Adipose tissue (tissue), 3 donors: ENCODE results near the gene PRKD1. TPM values are rescaled to one million over a fixed set of nuclear protein-coding genes. Genes with fewer than 3 reads are reported as not detected.
"Not testable (repeated sequence)": the region's sequence is repeated elsewhere in the genome, so short reads cannot be mapped to it uniquely, and the experiment has no call there.

Experiments
- H3K27ac ChIP-seq: one replicate; pipeline ENCODE4 v1.5.1; 2013; ENCODE audit warnings: low read depth, low read length
- WGBS, 3 donors: extraction: QIAGEN DNeasy Blood & Tissue Kit; methylation state at CpG; one replicate each; pipeline ENCODE4 v1.1.7; 2013; 5-methylcytosine and 5-hydroxymethylcytosine counted together
- polyA plus RNA-seq, 3 donors: library from polyadenylated mRNA; stranded (reverse); fragments of 200-250 nt; gene quantifications; one replicate each; pipeline ENCODE4 v1.2.3, GENCODE V29; 2013
- donor health status: healthy with polysubstance abuse.
- donor health status: Bipolar disorder and iron deficiency.
- donor health status: healthy.

The PRKD1 gene
- polyA plus RNA-seq, 3 donors: 3.7 to 9.9 (median 5.4) TPM

GRCh38 chr14:29734732-29735131 is 192.9 kb downstream of the PRKD1 start:
- H3K27ac ChIP-seq: no peak overlapping the region
- 73 to 86% (median 81%) methylated on average over 1 of the region's 1 CpG for WGBS, 3 donors

GRCh38 chr14:29726560-29727331 is 200.9 kb downstream of the PRKD1 start:
- 69 to 95% (median 82%) methylated on average over 3 to 4 of the region's 4 CpGs for WGBS, 3 donors
- H3K27ac ChIP-seq: not testable (repeated sequence)

GRCh38 chr14:29724991-29725390 is 202.7 kb downstream of the PRKD1 start:
- no peak overlapping the region for H3K27ac ChIP-seq
- WGBS, 3 donors: 40 to 71% (median 70%) methylated on average over 3 of the region's 3 CpGs

- 94 to 100% (median 100%) methylated on average over 1 of the region's 1 CpG for WGBS, 3 donors
- H3K27ac ChIP-seq: no peak overlapping the region
Observed at GRCh38 chr14:29722831-29723230, 204.8 kb downstream of the PRKD1 start.

GRCh38 chr14:29721586-29721985 is 206.1 kb downstream of the PRKD1 start:
- 59 to 61% (median 60%) methylated on average over 2 of the region's 2 CpGs for WGBS, 3 donors
- H3K27ac ChIP-seq: no peak overlapping the region

GRCh38 chr14:29717901-29718300 is 209.7 kb downstream of the PRKD1 start:
- no peak overlapping the region for H3K27ac ChIP-seq
- 67 to 90% (median 71%) methylated on average over 5 of the region's 5 CpGs for WGBS, 3 donors

- WGBS, 3 donors: 26 to 58% (median 42%) methylated on average over 1 of the region's 1 CpG
- no peak overlapping the region for H3K27ac ChIP-seq
Observed at GRCh38 chr14:29716150-29716549, 211.5 kb downstream of the PRKD1 start.

- WGBS, 3 donors: 97% methylated on average over 1 of the region's 1 CpG
Observed at GRCh38 chr14:29712601-29713000, 215.0 kb downstream of the PRKD1 start.

GRCh38 chr14:29710015-29710414 is 217.6 kb downstream of the PRKD1 start:
- 55 to 70% (median 68%) methylated on average over 2 of the region's 2 CpGs for WGBS, 3 donors
- no peak overlapping the region for H3K27ac ChIP-seq

More at GRCh38 chr14:29712601-29713000, 215.0 kb downstream of the PRKD1 start:
- H3K27ac ChIP-seq: no peak overlapping the region

- no peak overlapping the region for H3K27ac ChIP-seq
Observed at GRCh38 chr14:29709490-29709889, 218.2 kb downstream of the PRKD1 start.

GRCh38 chr14:29706700-29707099 is 220.9 kb downstream of the PRKD1 start:
- no peak overlapping the region for H3K27ac ChIP-seq
- WGBS, 3 donors: 90 to 97% (median 97%) methylated on average over 1 of the region's 1 CpG

GRCh38 chr14:29705801-29706200 is 221.8 kb downstream of the PRKD1 start:
- 93 to 100% (median 96%) methylated on average over 1 of the region's 1 CpG for WGBS, 3 donors
- no peak overlapping the region for H3K27ac ChIP-seq

GRCh38 chr14:29689597-29689996 is 238.1 kb downstream of the PRKD1 start:
- 92 to 97% (median 93%) methylated on average over 2 of the region's 2 CpGs for WGBS, 3 donors
- not testable (repeated sequence) for H3K27ac ChIP-seq

GRCh38 chr14:29687866-29688265 is 239.8 kb downstream of the PRKD1 start:
- WGBS, 3 donors: 39 to 58% (median 41%) methylated on average over 2 of the region's 2 CpGs
- H3K27ac ChIP-seq: no peak overlapping the region

- no peak overlapping the region for H3K27ac ChIP-seq
- 87 to 95% (median 92%) methylated on average over 5 of the region's 5 CpGs for WGBS, 3 donors
Observed at GRCh38 chr14:29687071-29687765, 240.4 kb downstream of the PRKD1 start.

GRCh38 chr14:29684926-29685325 is 242.7 kb downstream of the PRKD1 start:
- no peak overlapping the region for H3K27ac ChIP-seq

- no peak overlapping the region for H3K27ac ChIP-seq
- WGBS, 3 donors: 32 to 95% (median 91%) methylated on average over 2 of the region's 2 CpGs
Observed at GRCh38 chr14:29682789-29683188, 244.9 kb downstream of the PRKD1 start.

- H3K27ac ChIP-seq: no peak overlapping the region
- WGBS, 3 donors: 88 to 97% (median 89%) methylated on average over 1 of the region's 1 CpG
Observed at GRCh38 chr14:29681316-29681715, 246.3 kb downstream of the PRKD1 start.

GRCh38 chr14:29674566-29675285 is 252.9 kb downstream of the PRKD1 start:
- WGBS, 3 donors: 82 to 89% (median 87%) methylated on average over 7 of the region's 7 CpGs
- no peak overlapping the region for H3K27ac ChIP-seq
